PFSK-1 (cell line): ENCODE results near the gene TMEM132D.

Source experiments
- FOXP2 ChIP-seq: optimal IDR thresholded peaks from 2 replicates; pipeline ENCODE3; 2011; ENCODE audit warnings: borderline replicate concordance, control low read depth, inconsistent platforms; ENCODE audit not compliant: insufficient read depth; ENCODE audit errors: extremely low read length, extremely low read depth
- POLR2AphosphoS5 ChIP-seq: IDR thresholded peaks from 2 replicates; pipeline ENCODE4 v1.6.1; 2012; ENCODE audit warnings: low read depth, mild to moderate bottlenecking, control low read depth, low read length, moderate library complexity
- SIN3A ChIP-seq: IDR thresholded peaks from 2 replicates; pipeline ENCODE4 v1.6.1; 2012; ENCODE audit warnings: mild to moderate bottlenecking, low read length, moderate library complexity, borderline replicate concordance; ENCODE audit not compliant: insufficient read depth
- TAF1 ChIP-seq: IDR thresholded peaks from 2 replicates; pipeline ENCODE4 v1.6.1; 2012; ENCODE audit warnings: low read length, control low read depth, borderline replicate concordance; ENCODE audit not compliant: insufficient read depth
- TF ChIP-seq, protein P1 (sequence below), 2 experiments: IDR thresholded peaks; 2 replicates each; pipeline versions ENCODE4 v1.6.1 to v1.8.0; 2011 to 2012; ENCODE audit warnings: low read depth in 2 of 2, low read length in 2 of 2, control low read depth in 1 of 2, inconsistent platforms in 1 of 2, mild to moderate bottlenecking in 1 of 2, moderate library complexity in 1 of 2; ENCODE audit not compliant: insufficient read depth in 1 of 2

The TMEM132D gene

DNA sequence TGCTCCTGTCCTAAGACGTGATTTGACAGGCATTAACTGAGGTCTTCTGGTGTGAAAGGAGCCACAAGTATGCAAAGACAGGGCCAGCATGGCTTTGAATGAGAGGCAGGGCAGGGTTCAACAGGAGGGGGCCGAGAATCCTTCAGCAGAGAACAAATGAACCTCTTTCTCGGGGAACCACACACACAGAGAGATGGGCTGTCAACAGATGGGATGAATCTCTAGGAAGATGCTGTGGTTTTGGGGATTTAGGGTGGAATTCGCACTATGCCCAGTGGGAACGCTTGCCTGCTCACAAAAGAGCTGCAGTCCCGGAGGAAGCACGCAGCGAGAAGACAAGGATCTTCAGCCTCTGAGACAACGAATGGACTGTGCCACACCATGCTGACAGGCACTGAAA, 537.2 kb downstream of the TMEM132D start:
- TF ChIP-seq, protein P1, sequence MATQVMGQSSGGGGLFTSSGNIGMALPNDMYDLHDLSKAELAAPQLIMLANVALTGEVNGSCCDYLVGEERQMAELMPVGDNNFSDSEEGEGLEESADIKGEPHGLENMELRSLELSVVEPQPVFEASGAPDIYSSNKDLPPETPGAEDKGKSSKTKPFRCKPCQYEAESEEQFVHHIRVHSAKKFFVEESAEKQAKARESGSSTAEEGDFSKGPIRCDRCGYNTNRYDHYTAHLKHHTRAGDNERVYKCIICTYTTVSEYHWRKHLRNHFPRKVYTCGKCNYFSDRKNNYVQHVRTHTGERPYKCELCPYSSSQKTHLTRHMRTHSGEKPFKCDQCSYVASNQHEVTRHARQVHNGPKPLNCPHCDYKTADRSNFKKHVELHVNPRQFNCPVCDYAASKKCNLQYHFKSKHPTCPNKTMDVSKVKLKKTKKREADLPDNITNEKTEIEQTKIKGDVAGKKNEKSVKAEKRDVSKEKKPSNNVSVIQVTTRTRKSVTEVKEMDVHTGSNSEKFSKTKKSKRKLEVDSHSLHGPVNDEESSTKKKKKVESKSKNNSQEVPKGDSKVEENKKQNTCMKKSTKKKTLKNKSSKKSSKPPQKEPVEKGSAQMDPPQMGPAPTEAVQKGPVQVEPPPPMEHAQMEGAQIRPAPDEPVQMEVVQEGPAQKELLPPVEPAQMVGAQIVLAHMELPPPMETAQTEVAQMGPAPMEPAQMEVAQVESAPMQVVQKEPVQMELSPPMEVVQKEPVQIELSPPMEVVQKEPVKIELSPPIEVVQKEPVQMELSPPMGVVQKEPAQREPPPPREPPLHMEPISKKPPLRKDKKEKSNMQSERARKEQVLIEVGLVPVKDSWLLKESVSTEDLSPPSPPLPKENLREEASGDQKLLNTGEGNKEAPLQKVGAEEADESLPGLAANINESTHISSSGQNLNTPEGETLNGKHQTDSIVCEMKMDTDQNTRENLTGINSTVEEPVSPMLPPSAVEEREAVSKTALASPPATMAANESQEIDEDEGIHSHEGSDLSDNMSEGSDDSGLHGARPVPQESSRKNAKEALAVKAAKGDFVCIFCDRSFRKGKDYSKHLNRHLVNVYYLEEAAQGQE (IDR thresholded peaks at IDR 0.05; ENCODE audit: insufficient read depth in 1 of 2, low read depth in 2 of 2, low read length in 2 of 2) = no peak
- TF ChIP-seq TAF1 = no peak
- no peak for TF ChIP-seq FOXP2
- no peak for TF ChIP-seq SIN3A
- TF ChIP-seq POLR2AphosphoS5 = no peak

DNA sequence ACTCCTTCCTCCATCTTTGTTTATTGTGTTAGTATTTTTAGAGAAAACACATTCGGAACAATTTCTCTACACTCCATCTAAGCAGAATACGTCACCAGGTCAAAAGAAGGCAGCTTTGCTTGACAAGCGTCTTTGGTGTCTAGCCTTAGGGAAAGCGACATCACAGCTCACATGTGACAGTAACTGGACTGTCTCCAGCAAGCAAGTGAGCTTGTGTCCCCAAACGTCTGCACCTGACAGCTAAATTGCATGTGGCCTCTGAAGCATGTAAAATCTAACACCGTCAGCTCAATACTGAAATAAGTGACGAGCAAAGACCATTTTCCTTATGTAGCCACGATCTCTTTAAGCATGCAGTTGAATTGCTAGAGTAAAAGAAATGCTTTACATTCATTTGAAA, 540.8 kb downstream of the TMEM132D start:
- TF ChIP-seq POLR2AphosphoS5 (no peak), SIN3A (no peak), TAF1 (no peak), FOXP2 (no peak)
- TF ChIP-seq, protein P1 (IDR thresholded peaks at IDR 0.05; ENCODE audit: insufficient read depth in 1 of 2, low read depth in 2 of 2, low read length in 2 of 2) = no peak

DNA sequence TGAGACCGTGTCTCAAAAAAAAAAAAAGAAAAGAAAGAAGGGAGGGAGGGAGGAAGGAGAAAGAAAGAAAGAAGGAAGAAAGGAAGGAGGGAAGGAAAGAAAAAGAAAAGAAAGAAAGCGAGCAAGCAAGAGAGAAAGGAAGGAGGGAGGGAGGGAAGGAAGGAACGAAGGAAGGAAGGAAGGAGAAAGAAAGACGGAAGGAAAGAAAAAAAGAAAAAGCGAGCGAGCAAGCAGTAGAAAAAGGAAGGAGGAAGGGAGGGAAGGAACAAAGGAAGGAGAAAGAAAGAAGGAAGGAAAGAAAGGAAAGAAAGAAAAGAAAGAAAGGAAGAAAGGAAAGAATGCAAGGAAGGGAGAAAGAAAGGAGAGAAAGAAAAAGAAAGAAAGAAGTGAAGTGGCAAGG, 546.6 kb downstream of the TMEM132D start:
- TF ChIP-seq TAF1 (no peak), FOXP2 (no peak), SIN3A (no peak), POLR2AphosphoS5 (no peak)
- TF ChIP-seq, protein P1 (IDR thresholded peaks at IDR 0.05; ENCODE audit: insufficient read depth in 1 of 2, low read depth in 2 of 2, low read length in 2 of 2) = no peak

DNA sequence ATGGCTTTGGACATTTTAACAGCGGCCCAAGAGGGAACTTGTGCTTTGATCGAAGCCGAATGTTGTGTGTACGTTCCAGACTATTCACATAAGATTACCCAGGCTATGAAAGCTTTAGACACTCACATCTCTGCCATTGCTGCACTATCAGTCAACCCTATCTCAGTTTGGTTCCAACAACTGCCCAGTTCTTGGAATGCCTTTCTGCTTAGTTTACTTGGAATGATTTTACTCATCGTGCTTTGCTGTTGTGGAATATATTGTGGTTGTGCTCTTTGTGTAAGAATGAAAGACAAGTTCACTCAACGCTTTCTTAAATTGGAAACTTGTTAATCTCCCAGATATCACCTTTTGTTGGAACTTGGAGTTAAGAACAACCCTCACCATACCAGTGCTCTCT, 552.3 kb downstream of the TMEM132D start:
- no peak for TF ChIP-seq FOXP2
- TF ChIP-seq, protein P1 (IDR thresholded peaks at IDR 0.05; ENCODE audit: insufficient read depth in 1 of 2, low read depth in 2 of 2, low read length in 2 of 2) = no peak
- no peak for TF ChIP-seq TAF1
- TF ChIP-seq SIN3A = no peak
- TF ChIP-seq POLR2AphosphoS5 = no peak

DNA sequence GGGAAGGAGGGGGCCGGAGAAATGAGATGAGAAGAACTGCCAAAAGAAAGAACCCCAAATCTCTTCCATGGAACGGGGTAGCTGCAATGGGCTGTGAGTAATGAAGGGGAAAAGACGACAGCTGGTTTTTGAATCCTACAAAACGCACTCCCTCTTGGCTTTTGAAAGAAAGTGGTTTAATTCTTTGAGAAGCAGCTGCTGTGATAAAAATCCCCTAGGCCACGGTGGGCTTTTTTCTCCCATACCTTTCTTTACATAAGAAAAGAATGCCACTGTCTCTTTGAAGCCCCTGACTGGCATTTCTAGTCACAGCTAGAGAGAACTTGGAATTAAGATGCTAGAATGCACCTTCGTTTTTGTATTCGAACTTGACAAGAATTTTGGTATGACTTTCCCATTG, 564.5 kb downstream of the TMEM132D start:
- TF ChIP-seq, protein P1 (IDR thresholded peaks at IDR 0.05; ENCODE audit: insufficient read depth in 1 of 2, low read depth in 2 of 2, low read length in 2 of 2) = no peak
- TF ChIP-seq SIN3A (no peak), TAF1 (no peak), FOXP2 (no peak), POLR2AphosphoS5 (no peak)
